Head of caudate nucleus (tissue), 42 donors: ENCODE measurements around the gene CNN1.
"Not testable (repeated sequence)": the region's sequence is repeated elsewhere in the genome, so short reads cannot be mapped to it uniquely, and the experiment has no call there.

Experiments used
- DNase-seq, 42 donors: peaks; one replicate each; pipeline versions ENCODE4 v3.0.0 to v3.0.0-alpha.2; 2020 to 2021; ENCODE audit warnings: mixed read lengths in 7 of 42
- intact Hi-C: fragments of 100-400 bp; cut with DNase I; formaldehyde crosslinking; loops from one replicate; pipeline ENCODE4 v1.15.0; 2022

The CNN1 gene

GRCh38 chr19:11587975-11588631 is 49.5 kb downstream of the CNN1 start:
- intact Hi-C loops, result no loop called here
- no peak for DNase-seq

DNA sequence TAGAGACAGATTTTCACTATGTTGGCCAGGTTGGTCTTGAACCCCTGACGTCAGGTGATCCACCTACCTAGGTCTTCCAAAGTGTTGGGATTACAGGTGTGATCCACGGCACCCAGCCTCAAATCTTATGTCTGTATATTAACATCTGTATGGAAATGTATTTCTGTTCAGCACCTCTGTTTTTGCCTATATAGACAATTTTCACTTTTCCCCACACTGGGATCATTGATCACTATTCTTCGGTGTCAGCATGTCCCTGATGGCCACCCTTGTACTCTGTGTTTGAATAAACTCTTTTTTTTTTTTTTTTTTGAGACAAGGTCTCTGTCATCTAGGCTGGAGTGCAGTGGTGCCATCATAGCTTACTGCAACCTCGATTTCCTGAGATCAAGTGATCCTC is 55.4 kb downstream of the CNN1 start:
- intact Hi-C loops, result no loop called here
- DNase-seq, result no peak

DNA sequence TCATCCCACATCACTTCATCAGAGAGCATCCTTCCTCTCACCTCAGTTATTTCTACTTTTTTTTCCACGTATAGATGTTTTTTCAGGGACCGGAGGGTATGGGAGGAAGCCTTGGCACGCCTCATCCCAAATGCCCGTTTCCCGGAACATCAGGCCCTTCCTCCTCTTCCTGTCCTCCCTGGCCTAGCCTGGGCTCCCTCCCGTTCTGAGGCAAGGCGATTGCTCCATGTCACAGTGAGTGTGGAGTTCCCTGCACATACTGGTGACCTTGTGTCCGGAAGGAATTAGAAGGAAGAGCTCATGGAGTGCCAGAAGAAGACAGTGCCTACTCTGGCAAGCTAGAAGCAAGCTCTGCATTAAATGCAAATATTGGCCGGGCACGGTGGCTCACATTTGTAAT is 57.5 kb downstream of the CNN1 start:
- intact Hi-C loops, result no loop called here

DNA sequence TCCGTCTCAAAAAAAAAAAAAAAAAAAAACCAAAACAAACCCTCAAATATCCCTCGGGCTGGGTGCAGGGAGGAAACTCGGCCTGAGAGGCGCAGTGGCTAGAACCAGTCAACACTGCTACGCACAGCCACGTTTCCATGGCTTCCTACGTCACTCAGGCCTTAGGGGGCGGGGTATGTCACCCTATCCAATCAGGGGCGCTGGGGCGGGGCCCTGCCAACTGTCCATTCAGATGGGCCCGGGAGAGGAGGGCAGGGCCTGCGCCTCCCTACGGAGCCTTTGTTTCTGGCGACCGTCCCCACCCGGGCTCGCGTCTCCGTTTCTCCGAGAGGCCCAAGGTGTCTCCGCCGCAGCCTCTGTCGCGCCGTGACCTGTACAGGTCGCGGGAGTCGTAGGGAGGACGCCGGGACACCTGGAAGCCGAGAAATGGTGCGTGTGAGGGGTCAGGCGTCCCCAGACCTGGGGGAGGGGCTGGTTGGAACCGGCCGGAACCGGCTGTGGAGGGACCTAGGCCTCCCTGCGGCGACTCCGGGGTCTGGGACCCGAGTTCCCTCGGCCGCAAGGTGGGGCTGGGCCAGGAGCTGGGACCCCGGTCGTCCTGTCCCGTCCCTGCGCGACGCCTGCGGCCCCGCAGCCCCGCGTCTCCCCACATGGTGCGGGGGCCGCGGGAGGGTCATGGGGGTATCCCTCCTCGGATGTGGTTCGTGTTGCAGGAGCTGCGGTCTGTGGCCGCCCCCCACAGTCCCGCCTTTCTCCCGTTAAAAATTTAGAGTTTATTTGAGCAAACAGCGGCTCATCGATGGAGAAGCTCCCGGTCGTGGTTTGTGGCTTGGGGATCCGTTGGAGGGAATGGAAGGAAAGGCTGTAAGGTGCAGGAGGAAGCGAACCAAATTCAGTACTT is 58.8 kb downstream of the CNN1 start, which contains the start of gene ZNF627:
TSS of gene ZNF627 (plus strand) at position 282 of the 901 bp plus-strand sequence. CDS start at position 427, 145 bp downstream.
- DNase-seq, result peak; percentile 97 to 100 (median 99)
- intact Hi-C loops, result no loop called here

More for the DNA sequence above, 57.5 kb downstream of the CNN1 start:
- DNase-seq, result peak in 1 of 42 donors; percentile 9

- peak in 1 of 42 donors; percentile 28 for DNase-seq
- intact Hi-C loops, result no loop called here
These were observed 59.4 kb downstream of the CNN1 start for GRCh38 chr19:11598103-11598483.

- intact Hi-C loops, result no loop called here
- DNase-seq, result peak in 1 of 42 donors; percentile 29
These were observed 60.1 kb downstream of the CNN1 start for GRCh38 chr19:11598746-11599145.

- intact Hi-C loops, DNase-seq: not testable (repeated sequence)
These were observed 61.1 kb downstream of the CNN1 start for GRCh38 chr19:11599704-11600103.
